IPS DF 6.9 (cell line): ENCODE results near the gene ZNF593OS.

ENCODE experiments used
- DNase-seq: peaks from one replicate; pipeline ENCODE4 v3.0.0-alpha.2; 2013; ENCODE audit warnings: low read depth, low spot score
- H3K27ac ChIP-seq: one replicate; pipeline ENCODE4 v1.5.1; 2013; ENCODE audit warnings: low read length, control low read depth
- H3K27me3 ChIP-seq: 2 replicates; pipeline ENCODE4 v1.6.1; 2013; ENCODE audit warnings: mild to moderate bottlenecking, low read length; ENCODE audit not compliant: control insufficient read depth, insufficient read depth
- H3K36me3 ChIP-seq: 2 replicates; pipeline ENCODE4 v1.6.1; 2013; ENCODE audit warnings: low read length; ENCODE audit not compliant: control insufficient read depth, insufficient read depth
- H3K4me1 ChIP-seq: 2 replicates; pipeline ENCODE4 v1.6.1; 2013; ENCODE audit warnings: low read length; ENCODE audit not compliant: control insufficient read depth, insufficient read depth
- H3K4me3 ChIP-seq: 2 replicates; pipeline ENCODE4 v1.5.1; 2013; ENCODE audit warnings: mild to moderate bottlenecking, low read length
- H3K9me3 ChIP-seq: 2 replicates; pipeline ENCODE4 v1.6.1; 2013; ENCODE audit warnings: low read length, inconsistent platforms; ENCODE audit not compliant: control insufficient read depth, insufficient read depth
- WGBS: extraction: QIAGEN DNeasy Blood & Tissue Kit; methylation state at CpG from one replicate; pipeline ENCODE4 v1.1.7; 2013; ENCODE audit warnings: mixed read lengths, missing lambda C conversion rate; ENCODE audit not compliant: insufficient read length, insufficient coverage; 5-methylcytosine and 5-hydroxymethylcytosine counted together

ZNF593OS gene

DNA sequence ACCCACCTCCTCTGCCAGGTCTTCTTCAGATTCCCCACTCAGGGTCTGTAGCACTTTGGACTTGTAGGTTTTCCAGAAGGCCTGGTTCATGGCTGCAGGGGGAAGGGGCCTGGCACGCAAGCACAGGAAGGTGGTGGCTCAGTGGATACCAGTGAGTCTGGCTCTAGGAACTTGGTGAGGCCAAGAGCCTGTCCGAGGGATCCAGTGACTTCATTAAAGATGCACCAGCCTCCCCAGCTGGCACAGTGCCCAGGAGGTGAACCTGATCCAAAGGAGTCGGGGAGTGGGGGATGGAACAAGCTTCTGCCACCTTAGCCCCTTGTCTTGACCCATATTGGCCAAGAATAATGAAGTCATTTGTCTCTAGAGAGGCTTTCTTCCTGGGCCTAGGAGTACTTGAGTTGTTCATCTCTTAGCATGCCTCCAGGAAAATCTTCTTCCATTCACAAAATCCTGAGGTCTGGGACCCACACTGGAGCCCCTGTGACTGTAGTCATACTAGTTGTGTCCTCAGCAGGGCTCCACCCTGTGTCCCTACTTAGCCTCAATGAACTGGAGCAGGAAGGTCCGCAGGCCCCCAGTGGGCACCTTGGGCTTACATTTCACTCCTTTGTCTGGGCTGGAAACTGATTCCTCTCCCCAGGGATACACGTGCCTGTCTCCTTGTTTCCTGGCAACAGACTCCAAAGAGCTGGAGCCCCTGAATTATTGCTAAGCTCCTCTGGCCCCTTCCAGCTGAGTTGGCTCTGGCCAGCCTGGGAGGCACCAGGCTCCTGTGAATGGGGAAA lies 3.0 kb downstream of the ZNF593OS start, which contains the start of gene C1orf232:
C1orf232 (minus strand) TSS at position 554 of the 788 bp plus-strand sequence; CDS start at position 90, 464 bp downstream.
- DNase-seq: no peak
- no peak within 1 kb of the TSS for H3K27ac ChIP-seq
- H3K4me1 ChIP-seq: peaks cover 10% of the 10 kb centered on the region
- no peaks in the 10 kb centered on the region for H3K36me3 ChIP-seq
- no peaks in the 10 kb centered on the region for H3K9me3 ChIP-seq
- no CpG with 5 or more reads among the region's 5 CpGs for WGBS
- H3K27me3 ChIP-seq: peaks cover 4% of the 10 kb centered on the region; the same call in 1 of the 2 replicates
- H3K4me3 ChIP-seq: peak within 1 kb of the TSS; percentile 84; the same call in 1 of the 2 replicates

DNA sequence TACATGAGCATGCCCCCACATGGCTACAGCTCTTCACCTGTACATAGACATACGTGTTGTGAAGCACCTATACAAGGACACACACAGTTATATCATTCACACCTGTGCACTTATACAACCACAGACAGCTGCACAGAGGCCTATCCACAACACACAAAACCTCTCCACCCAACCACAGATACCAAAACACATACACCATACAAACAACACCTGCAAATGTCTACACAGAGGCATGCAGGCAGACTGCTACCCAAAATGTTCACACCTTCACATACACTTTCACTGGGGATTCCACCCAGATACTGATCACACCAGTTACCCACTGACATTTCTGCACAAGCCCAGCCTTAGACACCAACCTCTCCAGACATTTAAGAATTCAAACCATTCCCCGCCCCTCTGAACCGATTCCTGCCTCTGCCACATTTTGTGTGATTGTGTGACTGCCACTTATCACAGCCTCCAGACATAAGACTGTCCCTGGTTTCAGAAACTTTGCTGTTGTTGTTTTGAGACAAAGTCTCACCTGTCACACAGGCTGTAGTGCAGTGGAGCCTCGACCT lies 4.8 kb downstream of the ZNF593OS start:
- no CpG with 5 or more reads among the region's 4 CpGs for WGBS
- Histone ChIP-seq H3K27me3 (peaks cover 17% of the 10 kb centered on the region), H3K36me3 (no peaks in the 10 kb centered on the region), H3K27ac (no peak overlapping the region), H3K4me3 (no peak overlapping the region), H3K9me3 (no peaks in the 10 kb centered on the region), H3K4me1 (peaks cover 10% of the 10 kb centered on the region)
- no peak for DNase-seq

DNA sequence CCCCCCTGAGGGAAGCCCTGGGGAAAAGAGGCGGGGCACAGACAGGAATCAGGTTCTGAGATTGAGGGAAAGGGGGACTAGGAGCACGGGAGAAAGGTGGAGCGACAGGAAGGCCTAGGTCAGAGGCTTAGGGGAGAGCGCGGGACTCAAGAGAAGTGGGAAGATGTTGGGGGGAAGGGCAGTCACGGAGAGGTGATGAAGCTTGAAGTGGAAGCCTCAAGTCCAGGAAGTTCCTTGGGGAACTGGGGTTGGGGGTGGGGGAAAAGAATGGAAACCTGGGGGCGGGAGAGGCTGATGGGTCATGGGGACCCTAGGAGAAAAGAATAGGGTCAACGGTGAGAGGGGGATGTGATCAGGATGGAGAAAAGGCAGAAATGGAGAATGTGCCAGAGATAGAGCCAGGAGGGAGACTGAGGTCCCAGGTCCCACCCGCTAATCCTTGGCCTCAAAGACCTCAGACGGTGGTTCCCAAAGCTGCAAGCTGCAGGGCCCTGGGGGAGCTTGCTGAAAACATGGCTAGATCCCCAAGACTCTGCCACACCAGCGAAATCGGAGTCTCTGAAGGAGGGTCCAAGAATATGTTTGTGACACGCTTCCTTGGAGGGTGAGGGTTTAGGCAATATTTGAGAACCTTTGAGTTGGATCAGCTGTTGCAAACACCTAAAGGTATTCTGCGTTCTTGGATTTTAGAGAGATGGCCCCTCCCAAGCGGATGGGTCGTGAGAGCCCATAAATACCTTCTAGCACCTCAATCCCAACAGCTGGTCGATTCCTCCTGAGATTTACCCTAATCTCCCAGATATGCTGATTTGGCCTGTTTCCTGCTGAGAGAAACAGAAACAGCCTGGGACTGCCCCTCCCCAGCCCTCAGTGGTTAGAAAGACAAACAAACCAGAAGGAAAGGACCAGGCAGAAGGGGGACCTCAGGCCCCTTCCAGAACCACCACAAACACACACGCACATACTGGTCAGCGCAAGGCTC lies 6.5 kb downstream of the ZNF593OS start:
- whole genome bisulfite sequencing: no CpG with 5 or more reads among the region's 19 CpGs
- H3K27me3 ChIP-seq: peaks cover 24% of the 10 kb centered on the region
- peak overlapping the region; percentile 27; the same call in 1 of the 2 replicates for H3K4me3 ChIP-seq
- no peak overlapping the region for H3K27ac ChIP-seq
- H3K9me3 ChIP-seq: no peaks in the 10 kb centered on the region
- H3K4me1 ChIP-seq: peaks cover 7% of the 10 kb centered on the region
- no peak for DNase-seq
- H3K36me3 ChIP-seq: no peaks in the 10 kb centered on the region

DNA sequence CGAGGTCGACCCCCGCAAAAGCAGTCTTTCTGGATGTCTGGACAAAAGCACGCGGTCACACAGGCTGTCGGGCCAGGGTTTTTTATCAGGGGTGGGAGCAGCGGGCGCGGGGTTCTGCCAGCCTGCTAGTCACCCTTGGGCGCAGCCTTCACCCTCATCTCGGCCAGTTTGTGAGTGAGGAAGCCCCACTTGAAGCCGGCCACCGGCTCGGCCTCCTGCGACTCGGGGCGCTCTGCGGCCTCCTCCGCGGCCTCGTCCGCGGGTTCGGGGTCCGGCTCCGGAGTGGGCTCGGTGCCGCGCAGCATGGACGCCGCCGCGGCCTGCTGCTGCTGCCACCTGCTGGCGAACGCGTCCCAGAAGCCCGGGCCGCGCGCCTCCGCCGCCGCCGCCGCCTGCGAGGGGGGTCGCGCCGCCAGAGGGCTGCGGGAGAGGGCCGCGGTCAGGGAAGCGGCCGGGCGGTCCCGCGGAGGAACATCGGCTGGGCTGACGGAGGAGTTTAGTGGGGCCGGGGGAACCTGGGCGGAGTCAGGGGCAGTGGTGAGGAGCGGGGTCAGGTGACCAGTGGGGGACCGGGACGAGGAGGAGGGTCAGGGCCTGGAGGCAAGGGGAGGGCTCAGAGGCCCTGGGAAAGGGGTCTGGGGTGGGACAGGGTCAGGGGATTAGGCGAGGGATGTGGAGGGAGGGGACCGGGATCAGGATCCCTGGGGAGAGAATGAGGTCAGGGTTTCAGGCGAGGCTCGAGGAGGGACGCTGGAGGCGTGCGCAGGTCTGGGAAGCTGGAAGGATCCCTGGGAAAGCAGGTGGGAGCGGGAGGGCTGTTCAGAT lies 7.4 kb downstream of the ZNF593OS start:
- Histone ChIP-seq H3K9me3 (no peaks in the 10 kb centered on the region), H3K27ac (no peak overlapping the region), H3K4me3 (peak overlapping the region; percentile 27; the same call in 1 of the 2 replicates), H3K4me1 (peaks cover 8% of the 10 kb centered on the region), H3K36me3 (no peaks in the 10 kb centered on the region), H3K27me3 (peaks cover 24% of the 10 kb centered on the region)
- WGBS: no CpG with 5 or more reads among the region's 72 CpGs
- no peak for DNase-seq

DNA sequence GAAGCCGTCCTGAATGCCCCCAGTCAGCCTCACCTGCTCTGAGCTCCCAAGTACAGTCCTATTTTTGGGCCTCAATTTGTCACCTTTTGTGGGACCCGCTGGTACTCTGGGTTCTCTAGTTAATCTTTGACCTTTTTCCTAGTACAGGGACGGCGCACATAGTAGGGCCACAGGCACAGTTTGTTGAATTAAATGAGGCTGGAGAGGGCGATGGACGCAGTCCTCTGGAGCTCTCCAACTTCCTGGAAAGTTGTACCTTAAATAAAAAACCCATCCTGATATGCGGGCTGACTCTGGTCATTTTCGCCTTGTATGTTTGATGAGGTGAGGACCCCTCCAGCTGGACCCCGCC lies 8.0 kb downstream of the ZNF593OS start:
- H3K27ac ChIP-seq: no peak overlapping the region
- WGBS: no CpG with 5 or more reads among the region's 9 CpGs
- no peaks in the 10 kb centered on the region for H3K9me3 ChIP-seq
- peaks cover 10% of the 10 kb centered on the region for H3K4me1 ChIP-seq
- no peak for DNase-seq
- H3K36me3 ChIP-seq: no peaks in the 10 kb centered on the region
- no peak overlapping the region for H3K4me3 ChIP-seq
- peaks cover 24% of the 10 kb centered on the region for H3K27me3 ChIP-seq

DNA sequence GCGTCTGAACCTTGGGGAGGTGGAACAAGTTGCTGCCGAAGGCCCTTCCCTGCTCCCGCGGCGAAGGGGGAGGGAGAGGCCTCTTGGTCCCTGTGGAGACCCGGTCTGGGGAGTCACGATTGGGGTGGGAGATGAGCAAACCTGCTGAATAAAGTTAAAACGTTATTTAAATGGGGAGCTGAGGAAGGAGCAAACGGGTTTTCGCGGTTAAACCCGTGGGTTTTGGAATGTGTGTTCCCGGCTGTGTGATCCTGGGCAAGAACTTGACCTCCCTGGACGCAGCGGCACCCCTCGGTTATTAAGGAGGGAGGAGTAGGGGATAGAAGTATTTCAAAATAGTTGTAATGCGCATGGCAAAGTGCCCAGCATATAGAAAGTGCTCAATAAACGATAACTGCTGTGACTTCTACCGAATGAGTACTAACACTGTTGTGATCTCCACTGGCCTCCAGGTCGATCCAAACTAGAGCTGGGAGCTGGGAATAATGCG lies 9.4 kb downstream of the ZNF593OS start:
- Histone ChIP-seq H3K4me1 (peaks cover 10% of the 10 kb centered on the region), H3K36me3 (no peaks in the 10 kb centered on the region), H3K9me3 (no peaks in the 10 kb centered on the region), H3K4me3 (peak overlapping the region; percentile 38; the same call in 1 of the 2 replicates), H3K27ac (no peak overlapping the region), H3K27me3 (peaks cover 24% of the 10 kb centered on the region)
- DNase-seq: no peak
- no CpG with 5 or more reads among the region's 21 CpGs for WGBS

DNA sequence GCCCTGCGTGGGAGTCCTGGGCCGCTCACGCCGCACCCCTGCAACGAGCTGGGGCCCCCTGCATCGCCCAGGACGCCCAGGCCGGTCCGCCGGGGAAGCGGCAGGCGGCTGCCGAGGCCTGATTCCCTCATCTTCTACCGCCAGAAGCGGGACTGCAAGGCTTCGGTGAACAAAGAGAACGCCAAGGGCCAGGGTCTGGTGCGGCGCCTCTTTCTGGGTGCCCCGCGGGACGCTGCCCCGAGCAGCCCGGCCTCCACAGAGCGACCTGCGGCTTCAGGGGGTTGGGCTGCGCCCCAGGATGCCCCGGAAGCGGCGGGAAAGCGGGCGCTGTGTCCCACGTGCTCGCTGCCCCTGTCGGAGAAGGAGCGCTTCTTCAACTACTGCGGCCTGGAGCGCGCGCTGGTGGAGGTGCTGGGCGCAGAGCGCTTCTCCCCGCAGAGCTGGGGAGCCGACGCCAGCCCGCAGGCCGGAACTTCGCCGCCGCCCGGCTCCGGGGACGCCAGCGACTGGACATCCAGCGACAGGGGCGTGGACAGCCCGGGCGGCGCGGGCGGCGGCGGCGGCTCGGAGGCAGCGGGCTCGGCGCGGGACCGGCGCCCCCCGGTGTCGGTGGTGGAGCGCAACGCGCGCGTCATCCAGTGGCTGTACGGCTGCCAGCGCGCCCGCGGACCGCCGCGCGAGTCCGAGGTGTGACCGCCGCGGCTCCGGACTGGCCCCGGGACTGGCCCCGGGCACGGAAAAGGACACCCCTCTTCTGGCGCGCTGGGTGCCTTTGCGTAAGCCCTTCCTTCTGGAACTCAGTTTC lies 10.0 kb downstream of the ZNF593OS start:
- H3K27me3 ChIP-seq: peaks cover 26% of the 10 kb centered on the region
- H3K4me1 ChIP-seq: peaks cover 10% of the 10 kb centered on the region
- no peak overlapping the region for H3K27ac ChIP-seq
- whole genome bisulfite sequencing: no CpG with 5 or more reads among the region's 98 CpGs
- DNase-seq: no peak
- H3K36me3 ChIP-seq: no peaks in the 10 kb centered on the region
- H3K4me3 ChIP-seq: peak overlapping the region; percentile 38; the same call in 1 of the 2 replicates
- no peaks in the 10 kb centered on the region for H3K9me3 ChIP-seq

DNA sequence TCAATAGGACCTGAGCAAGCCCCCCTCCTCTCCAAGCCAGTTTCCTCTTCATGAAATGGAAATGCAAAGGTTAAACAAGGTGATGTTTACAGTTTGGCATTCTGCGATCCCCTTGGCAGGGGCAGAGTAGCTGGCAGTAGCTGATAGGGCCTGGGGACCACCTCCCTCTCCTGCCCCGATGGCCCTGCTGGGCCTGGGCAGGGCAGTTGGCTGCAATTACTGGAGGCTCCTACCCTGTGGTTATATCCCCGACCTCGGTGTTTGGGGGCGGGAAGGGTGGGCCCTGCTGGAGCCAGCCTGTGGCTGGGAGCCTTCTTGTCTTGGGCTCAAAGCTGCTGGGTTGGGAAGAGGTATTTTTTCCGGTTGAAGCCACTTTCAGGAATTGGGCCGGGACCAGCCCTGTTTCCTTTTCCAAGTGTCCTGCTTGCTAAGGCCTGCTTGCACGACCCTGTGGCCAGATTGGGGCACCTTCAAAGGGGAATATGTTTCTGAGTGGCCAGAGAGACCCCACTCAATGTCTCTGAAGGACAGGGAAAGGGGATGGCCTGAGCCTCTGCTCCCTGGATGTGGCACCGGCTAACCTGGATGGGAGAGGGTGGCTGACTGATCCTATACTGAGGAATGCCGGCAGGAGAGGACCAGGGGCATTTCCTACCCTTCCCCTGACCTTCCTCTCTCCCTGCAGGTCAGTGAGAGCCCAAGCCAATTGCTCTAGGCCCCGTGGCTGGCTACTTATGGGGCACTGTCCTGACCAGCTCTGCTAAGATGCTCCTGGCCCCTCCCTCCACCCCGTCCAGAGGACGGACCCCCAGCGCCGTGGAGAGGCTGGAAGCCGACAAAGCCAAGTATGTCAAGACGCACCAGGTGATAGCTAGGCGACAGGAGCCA lies 10.9 kb downstream of the ZNF593OS start:
- no peaks in the 10 kb centered on the region for H3K9me3 ChIP-seq
- H3K4me1 ChIP-seq: peaks cover 11% of the 10 kb centered on the region
- H3K4me3 ChIP-seq: peak overlapping the region; percentile 38; the same call in 1 of the 2 replicates
- no peak for DNase-seq
- no peak overlapping the region for H3K27ac ChIP-seq
- H3K36me3 ChIP-seq: no peaks in the 10 kb centered on the region
- WGBS: no CpG with 5 or more reads among the region's 18 CpGs
- peaks cover 35% of the 10 kb centered on the region for H3K27me3 ChIP-seq
